ENCODE results near the gene PPP2R5D. TPM values are rescaled to one million over a fixed set of nuclear protein-coding genes. Genes with fewer than 3 reads are reported as not detected.
"Not testable (repeated sequence)": the region's sequence is repeated elsewhere in the genome, so short reads cannot be mapped to it uniquely, and the experiment has no call there.

PPP2R5D gene
- polyA plus RNA-seq, 4 donors: 63.3 to 70.8 (median 66.6) TPM

DNA sequence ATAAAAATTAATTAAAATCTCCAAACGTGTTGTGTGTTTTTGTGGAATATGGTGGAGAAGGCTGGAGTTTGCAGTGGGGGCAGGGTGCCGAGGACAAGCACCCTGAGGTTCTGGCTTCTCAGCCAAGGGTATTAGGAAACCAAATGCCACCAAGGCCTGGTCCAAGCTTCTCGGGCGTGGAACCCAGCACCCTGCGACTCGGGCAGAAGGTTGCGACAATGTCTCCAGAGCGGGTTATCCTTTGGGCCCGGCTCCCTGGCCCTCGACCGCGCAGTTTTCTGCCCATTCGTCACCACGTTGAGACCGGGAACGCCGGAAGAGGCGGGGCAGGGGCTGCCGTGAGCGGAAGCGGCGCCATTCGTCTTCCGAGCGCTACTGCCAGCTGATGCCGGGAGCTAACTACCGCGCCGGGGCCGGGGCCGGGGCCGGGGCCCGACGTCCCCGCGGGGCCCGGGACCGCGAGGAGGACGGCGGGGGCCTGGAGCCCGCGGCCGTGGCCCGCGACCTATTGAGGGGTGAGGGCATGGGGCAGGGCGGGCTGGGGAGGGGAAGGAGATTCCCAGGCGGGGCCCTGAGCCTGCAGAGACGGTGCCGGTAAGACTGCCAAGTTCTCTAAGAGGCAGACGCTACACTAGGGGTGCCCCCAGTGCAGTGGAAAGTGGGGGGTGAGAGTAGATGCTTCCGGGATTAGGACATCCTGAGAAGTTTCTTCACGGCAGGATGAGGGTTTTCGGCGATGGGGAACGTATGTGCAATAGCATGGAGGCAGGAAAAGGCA, 37.1 kb downstream of the PPP2R5D start, which contains the start of gene RRP36:
Gene RRP36, plus strand, starts transcription at position 354 of the 778 bp plus-strand sequence. Its CDS starts 32 bp downstream, at position 386.
- DNase-seq (ENCODE audit: low read depth in 4 of 4, low spot score in 3 of 4): peak in 3 of 4 donors; percentile 48 to 53 (median 51)

DNA sequence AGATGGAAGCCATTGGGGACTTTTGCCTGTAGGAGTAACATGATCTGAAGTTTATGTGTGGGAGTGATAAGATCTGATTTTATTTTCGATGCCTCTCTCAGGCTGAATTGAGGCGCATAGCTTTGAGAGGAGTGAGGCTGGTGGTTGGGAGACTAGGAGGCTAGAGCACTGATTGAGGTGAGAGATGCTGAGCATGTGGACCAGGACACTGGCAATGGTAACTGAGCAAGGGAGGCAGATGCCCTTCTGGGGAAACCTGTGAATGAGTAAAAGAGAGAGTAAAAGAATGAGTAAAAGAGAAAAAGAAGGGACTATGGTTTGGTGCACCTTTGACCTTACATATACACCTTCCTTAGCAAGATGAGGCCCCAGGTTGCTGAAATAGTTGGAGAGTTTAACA, 40.1 kb downstream of the PPP2R5D start:
- no peak for DNase-seq (ENCODE audit: low read depth in 4 of 4, low spot score in 3 of 4)

GRCh38 chr6:43026365-43026764, 42.0 kb downstream of the PPP2R5D start:
- no peak for DNase-seq (ENCODE audit: low read depth in 4 of 4, low spot score in 3 of 4)

DNA sequence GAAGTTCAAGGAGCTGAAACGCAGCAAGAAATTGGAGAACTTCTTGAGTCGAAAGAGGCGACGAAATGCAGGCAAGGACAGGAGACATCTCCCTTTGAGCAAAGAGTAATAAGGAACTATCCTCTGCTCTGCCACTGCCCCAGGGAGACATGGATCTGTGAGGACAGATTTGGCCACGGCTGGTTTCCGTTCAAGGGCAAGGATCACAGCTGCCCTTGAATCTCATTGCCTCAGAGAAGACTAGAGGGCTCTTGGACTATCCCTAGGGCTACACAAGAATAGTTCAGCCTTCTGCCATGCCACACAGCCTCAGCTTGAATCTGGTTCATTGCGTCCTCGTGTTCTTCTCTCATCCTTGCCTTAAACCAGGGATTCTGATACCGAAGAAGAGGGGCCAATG, 44.8 kb downstream of the PPP2R5D start:
- DNase-seq (ENCODE audit: low read depth in 4 of 4, low spot score in 3 of 4): no peak

GRCh38 chr6:43032326-43032725, 48.0 kb downstream of the PPP2R5D start:
- DNase-seq (ENCODE audit: low read depth in 4 of 4, low spot score in 3 of 4): no peak

DNA sequence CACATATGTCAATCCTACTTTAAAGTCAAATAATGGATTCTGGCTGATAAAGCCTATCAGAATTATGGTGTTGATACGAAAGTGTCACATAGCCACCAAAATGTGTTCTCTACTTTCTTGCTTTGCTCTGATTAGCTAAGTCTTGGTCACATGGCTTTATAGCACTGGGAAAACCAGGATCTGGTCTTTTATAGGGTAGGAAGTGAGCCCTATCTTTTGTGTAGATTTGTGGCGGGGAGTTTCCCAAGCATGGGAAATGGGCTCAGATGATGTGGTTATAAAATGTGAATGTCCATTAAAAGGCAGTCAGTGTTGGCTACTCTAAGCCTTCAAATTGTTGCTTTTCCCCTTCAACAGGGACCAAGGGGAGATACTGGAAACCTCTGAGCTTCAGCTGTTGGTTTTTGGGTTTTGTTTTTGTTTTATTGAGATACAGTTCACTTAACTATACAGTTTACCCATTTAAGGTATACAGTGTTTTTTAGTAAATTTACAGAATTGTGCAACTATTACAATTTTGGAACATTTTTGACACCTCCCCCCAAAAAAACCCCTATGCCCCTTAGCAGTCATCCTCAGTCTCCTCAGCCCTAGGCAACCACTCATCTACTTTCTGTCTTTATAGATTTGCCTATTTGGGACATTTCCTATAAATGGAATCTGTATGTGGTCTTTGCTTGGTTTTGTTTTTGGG, 49.3 kb downstream of the PPP2R5D start:
- no peak for DNase-seq (ENCODE audit: low read depth in 4 of 4, low spot score in 3 of 4)

DNA sequence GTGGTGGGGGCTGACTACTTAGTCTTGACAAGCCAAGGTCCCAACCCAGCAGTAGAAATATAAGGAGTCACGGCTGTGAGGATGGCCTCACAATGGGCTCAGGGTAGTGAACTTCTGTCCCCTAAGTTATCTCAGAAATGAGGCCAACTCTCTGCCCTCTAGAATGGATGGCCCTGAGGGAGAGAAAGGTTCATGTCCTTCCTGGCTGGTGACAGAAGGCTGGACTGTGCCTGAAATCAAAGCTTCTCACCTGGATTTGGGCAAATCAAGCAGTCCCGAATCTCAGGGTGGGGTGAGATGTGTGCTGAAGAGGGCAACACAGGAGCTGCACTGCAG, 49.8 kb downstream of the PPP2R5D start:
- DNase-seq (ENCODE audit: low read depth in 4 of 4, low spot score in 3 of 4): no peak

DNA sequence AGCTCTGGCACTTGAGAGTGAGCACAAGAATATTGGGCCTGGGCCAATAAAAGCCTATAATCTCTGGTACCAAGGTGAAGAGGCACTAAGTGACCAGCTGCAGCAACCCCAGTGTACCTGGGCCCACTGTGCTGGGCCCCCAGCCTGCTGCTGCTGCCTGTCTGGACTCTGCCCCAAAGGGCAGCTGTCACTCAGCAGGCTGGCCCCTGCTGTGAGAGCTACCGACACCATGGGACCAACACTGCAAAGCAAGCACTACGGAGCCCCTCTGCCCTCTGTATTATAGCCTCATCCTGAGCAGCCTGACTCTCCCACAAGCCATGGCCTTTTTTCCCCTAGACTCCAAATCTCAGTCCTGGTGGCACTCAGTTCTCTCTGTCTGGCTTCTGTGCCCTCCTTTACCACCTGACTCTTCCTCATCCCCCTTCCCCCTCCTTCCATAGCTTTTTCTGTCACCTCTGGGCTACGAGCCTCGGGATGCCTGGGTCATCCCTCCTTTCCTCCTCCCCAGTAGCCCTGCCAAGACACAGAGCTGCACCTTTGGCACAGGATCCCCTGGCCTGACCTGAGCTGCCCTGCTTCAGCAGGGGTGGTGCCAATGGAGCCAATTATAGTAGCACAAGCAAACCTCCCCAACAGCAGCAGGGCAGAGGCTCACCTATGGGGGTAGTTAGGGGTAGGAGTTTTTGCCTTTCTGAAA, 51.3 kb downstream of the PPP2R5D start:
- no peak for DNase-seq (ENCODE audit: low read depth in 4 of 4, low spot score in 3 of 4)

DNA sequence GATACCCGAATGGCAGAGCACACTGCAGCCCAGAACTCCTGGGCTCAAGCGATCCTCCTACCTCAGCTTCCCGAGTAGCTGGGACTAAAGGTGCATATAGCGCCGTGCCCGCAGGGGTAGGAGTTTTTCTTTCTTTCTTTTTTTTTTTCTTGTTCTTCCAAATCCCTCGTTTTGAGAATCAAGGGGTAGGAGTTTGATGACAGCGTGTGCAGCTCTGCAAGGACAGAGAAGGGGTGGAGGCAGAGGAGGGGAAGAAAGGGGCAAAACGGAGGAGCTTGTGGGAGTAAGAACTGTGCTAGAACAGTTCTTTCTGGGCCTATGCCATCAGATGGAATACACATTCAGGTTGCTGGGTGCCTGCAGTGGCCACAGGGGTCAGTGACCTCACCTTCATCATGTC, 52.3 kb downstream of the PPP2R5D start:
- no peak for DNase-seq (ENCODE audit: low read depth in 4 of 4, low spot score in 3 of 4)

DNA sequence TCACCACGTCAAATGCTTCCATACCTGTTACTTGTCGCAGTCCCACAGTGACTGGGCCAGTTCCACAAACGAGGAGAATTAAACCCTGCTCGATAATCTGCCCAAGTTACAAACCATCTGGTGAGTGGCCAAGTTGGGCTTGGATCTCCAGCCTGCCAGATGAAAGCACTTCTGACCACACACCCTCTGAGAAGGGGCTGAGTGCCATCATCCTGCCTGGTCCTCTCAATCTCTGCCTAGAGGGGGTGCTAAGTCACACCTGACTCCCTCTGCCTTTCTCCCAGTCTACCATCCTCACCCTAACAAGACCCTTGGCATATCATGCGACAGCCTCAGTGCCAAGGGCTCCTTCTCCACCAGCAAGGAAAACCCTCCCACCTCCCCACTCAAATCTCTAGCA, 52.8 kb downstream of the PPP2R5D start:
- DNase-seq (ENCODE audit: low read depth in 4 of 4, low spot score in 3 of 4): no peak

DNA sequence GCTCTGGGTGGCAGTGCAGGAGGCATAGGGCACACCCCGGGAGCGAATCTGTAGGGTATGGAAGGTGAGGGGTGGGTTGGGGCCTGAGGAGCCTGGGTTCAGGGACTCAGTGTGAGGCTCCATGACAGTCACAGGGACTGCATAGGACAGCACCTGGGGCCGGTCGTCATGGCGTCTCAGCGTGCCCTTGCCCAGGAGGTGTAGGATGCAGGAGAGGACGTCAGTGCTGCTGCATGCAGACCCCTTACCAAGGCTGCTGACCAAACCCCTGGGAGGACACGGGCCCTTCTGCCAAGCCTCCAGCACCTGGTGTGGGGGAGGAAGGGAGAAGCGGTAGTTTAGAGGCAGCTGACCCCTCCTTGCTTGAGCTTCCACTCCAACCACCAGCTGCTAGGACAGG, 53.3 kb downstream of the PPP2R5D start:
- DNase-seq (ENCODE audit: low read depth in 4 of 4, low spot score in 3 of 4): no peak

GRCh38 chr6:43038727-43039126, 54.4 kb downstream of the PPP2R5D start:
- DNase-seq (ENCODE audit: low read depth in 4 of 4, low spot score in 3 of 4): no peak

- DNase-seq (ENCODE audit: low read depth in 4 of 4, low spot score in 3 of 4): no peak
These were observed 56.3 kb downstream of the PPP2R5D start for GRCh38 chr6:43040542-43041257.

- not testable (repeated sequence) for DNase-seq (ENCODE audit: low read depth in 4 of 4, low spot score in 3 of 4)
These were observed 57.1 kb downstream of the PPP2R5D start for GRCh38 chr6:43041475-43041874.

DNA sequence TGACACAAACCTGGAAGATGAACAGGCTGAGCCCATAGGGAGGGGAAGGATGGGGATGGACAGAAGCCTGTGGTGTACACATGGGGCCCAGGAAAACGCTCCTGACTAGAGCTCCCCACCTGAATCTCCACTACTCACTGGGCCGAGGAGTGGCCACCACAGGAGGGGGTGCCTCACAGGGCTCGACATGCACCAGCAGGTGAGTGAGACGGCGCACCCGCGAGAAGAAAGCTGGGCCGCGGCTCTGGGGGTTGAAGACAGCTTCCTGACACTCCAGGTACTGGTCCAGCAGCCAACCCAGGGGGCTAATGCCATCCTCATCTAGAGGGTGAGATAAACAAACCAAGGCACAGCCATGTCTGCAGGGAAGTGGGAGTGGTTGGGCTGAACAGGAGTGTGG, 58.9 kb downstream of the PPP2R5D start:
- DNase-seq (ENCODE audit: low read depth in 4 of 4, low spot score in 3 of 4): no peak

DNA sequence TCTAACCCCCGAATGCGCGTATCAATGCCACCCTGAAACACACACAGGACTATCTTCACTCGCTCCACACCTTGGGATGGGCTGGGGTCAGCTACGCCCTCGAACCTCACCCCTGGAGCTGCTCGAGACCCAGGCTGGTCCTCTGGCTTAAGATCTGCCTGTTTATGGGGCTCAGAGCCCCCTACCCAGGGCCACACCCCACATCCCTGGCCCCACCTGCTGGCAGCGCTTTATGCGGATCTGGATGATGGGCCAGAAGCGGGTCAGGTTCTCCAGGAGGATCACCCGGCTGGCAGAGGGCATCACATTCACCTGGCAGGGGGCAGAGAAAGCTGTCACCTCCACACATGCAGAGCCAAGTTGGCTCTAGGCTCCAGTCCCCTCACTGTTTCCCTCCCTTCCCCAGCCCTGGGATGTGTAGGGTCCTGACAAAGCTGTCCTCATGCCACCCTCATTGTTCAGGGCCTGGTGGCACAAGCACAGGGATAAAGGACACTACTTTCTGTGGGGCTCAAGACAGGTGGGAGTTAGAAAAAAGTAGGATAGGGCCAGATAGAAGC, 61.1 kb downstream of the PPP2R5D start:
- no peak for DNase-seq (ENCODE audit: low read depth in 4 of 4, low spot score in 3 of 4)

DNA sequence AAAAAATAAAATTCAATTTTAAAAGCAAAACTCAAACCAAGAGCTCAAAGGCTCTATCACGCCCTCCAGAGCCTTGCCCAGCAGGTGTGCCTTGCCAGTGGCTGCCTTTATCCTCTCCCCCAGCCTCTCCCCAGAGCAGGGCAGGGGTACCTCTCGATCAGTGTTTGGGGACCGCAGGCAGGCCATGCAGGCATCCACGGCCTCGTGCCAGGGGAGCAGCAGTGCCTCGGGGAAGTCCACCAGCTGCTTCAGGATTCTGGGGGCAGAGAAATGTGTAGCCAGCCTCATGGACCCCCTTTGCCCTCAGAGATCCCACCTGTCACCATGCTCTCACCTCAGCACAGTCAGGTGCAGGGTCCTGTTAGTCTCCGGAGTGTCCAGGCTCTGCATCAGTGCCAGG, 63.6 kb downstream of the PPP2R5D start:
- no peak for DNase-seq (ENCODE audit: low read depth in 4 of 4, low spot score in 3 of 4)

GRCh38 chr6:43050981-43051380, 66.6 kb downstream of the PPP2R5D start:
- no peak for DNase-seq (ENCODE audit: low read depth in 4 of 4, low spot score in 3 of 4)

DNA sequence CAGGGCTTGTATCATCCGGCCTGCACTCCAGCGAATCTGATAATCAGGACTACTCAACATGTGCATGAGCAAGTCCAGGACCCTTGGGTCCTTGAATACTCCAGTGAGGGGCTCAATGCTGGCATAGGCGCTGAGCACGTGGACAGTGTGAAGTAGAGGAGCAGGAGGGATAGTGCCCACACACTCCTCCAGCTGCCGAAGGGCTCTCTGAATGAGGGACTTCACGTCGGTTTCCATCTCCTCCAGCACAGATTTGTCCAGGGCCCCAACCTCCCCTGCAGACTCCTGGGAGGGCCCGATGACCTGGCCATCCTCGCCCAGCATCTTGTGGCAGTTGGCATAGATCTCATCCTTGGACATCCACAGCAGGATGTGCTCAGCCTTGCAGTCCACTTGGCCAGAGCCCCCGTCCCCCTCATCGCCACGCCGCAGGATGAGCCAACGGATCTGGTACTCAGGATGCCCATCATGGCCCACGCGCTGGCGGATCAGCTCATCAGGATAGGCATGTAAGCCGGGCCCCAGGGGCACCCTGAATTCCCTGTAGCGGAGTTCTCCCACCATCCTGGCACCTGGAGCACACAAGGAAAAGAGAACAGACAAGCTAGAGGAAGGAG, 68.0 kb downstream of the PPP2R5D start:
- no peak for DNase-seq (ENCODE audit: low read depth in 4 of 4, low spot score in 3 of 4)
